Measurements from ENCODE around the gene RNF212. TPM values are rescaled to one million over a fixed set of nuclear protein-coding genes. Genes with fewer than 3 reads are reported as not detected.

RNF212 gene
- total RNA-seq, 1 donor from 2014 or later, result 2.6 TPM

- intact Hi-C loops (cut with micrococcal nuclease), result no loop called here
Observed at GRCh38 chr4:1091561-1091995, 21.8 kb downstream of the RNF212 start.

GRCh38 chr4:1090465-1091440 is 22.6 kb downstream of the RNF212 start:
- intact Hi-C loops (cut with micrococcal nuclease), result no loop called here

- intact Hi-C loops (cut with micrococcal nuclease), result no loop called here
Observed at GRCh38 chr4:1090036-1090435, 23.3 kb downstream of the RNF212 start.

- intact Hi-C loops (cut with micrococcal nuclease), result no loop called here
Observed at GRCh38 chr4:1087371-1087770, 26.0 kb downstream of the RNF212 start.

- intact Hi-C loops (cut with micrococcal nuclease), result no loop called here
Observed at GRCh38 chr4:1086011-1086410, 27.4 kb downstream of the RNF212 start.

- intact Hi-C loops (cut with micrococcal nuclease), result no loop called here
Observed at GRCh38 chr4:1085404-1085799, 28.0 kb downstream of the RNF212 start.

- intact Hi-C loops (cut with micrococcal nuclease), result no loop called here
Observed at GRCh38 chr4:1084796-1085403, 28.5 kb downstream of the RNF212 start.

GRCh38 chr4:1084394-1084793 is 29.0 kb downstream of the RNF212 start:
- intact Hi-C loops (cut with micrococcal nuclease), result no loop called here

- intact Hi-C loops (cut with micrococcal nuclease), result no loop called here
Observed at GRCh38 chr4:1082215-1083182, 30.9 kb downstream of the RNF212 start.

GRCh38 chr4:1081689-1082040 is 31.7 kb downstream of the RNF212 start:
- intact Hi-C loops (cut with micrococcal nuclease), result no loop called here

- intact Hi-C loops (cut with micrococcal nuclease), result no loop called here
Observed at GRCh38 chr4:1080961-1081688, 32.2 kb downstream of the RNF212 start.

GRCh38 chr4:1080432-1080831 is 32.9 kb downstream of the RNF212 start:
- intact Hi-C loops (cut with micrococcal nuclease), result no loop called here

GRCh38 chr4:1079711-1080265 is 33.6 kb downstream of the RNF212 start:
- intact Hi-C loops (cut with micrococcal nuclease), result no loop called here

- intact Hi-C loops (cut with micrococcal nuclease), result no loop called here
Observed at GRCh38 chr4:1078490-1078889, 34.9 kb downstream of the RNF212 start.

GRCh38 chr4:1077711-1078477 is 35.5 kb downstream of the RNF212 start:
- intact Hi-C loops (cut with micrococcal nuclease), result no loop called here

- intact Hi-C loops (cut with micrococcal nuclease), result no loop called here
Observed at GRCh38 chr4:1075809-1076699, 37.3 kb downstream of the RNF212 start.

GRCh38 chr4:1075225-1075624 is 38.1 kb downstream of the RNF212 start:
- intact Hi-C loops (cut with micrococcal nuclease), result no loop called here

- intact Hi-C loops (cut with micrococcal nuclease), result no loop called here
Observed at GRCh38 chr4:1074077-1074476, 39.3 kb downstream of the RNF212 start.

Data from T-helper 1 cell treated with Interleukin-12 subunit alpha and Interleukin-12 subunit beta and Interleukin-4 antibody, amounts not matched to agents 30 ng/mL and 1 ng/mL, for 36 hours (primary cell).